K562 (cell line): ENCODE data around the gene SMAD3.
"Not testable (repeated sequence)": the region's sequence is repeated elsewhere in the genome, so short reads cannot be mapped to it uniquely, and the experiment has no call there.

ENCODE experiments used
- AFF4 ChIP-seq: sonication (generic); formaldehyde crosslinking; IDR thresholded peaks from 2 replicates; pipeline ENCODE4 v1.8.0; 2023; ENCODE audit warnings: mild to moderate bottlenecking, missing genetic modification reagents
- CEBPB ChIP-seq: fragments of 450-650 bp; IDR thresholded peaks from 2 replicates; pipeline ENCODE4 v1.6.1; 2016; ENCODE audit warnings: missing genetic modification characterization, missing compliant biosample characterization
- CHD4 ChIP-seq: fragments of 200-600 bp; sonication (generic); IDR thresholded peaks from 3 replicates; pipeline ENCODE4 v1.6.1; 2012; ENCODE audit warnings: low read depth, mild to moderate bottlenecking, mixed read lengths, low read length, inconsistent platforms; ENCODE audit not compliant: insufficient read depth, insufficient replicate concordance, poor library complexity, severe bottlenecking
- EP300 ChIP-seq: IDR thresholded peaks from 2 replicates; pipeline ENCODE4 v1.6.1; 2012; ENCODE audit warnings: low read length, improper control_type of control experiment
- FOXM1 ChIP-seq, 2 experiments: fragments of 450-650 bp in 1 of 2; sonication (generic) in 1 of 2; formaldehyde crosslinking in 1 of 2; IDR thresholded peaks; 2 replicates each; pipeline versions ENCODE4 v1.6.1 to v1.9.0; 2017 to 2022; ENCODE audit warnings: low read depth in 2 of 2, mild to moderate bottlenecking in 2 of 2, missing genetic modification reagents in 1 of 2, moderate library complexity in 1 of 2
- GABPA ChIP-seq: fragments of 200-800 bp; sonication (Bioruptor generic); conservative IDR thresholded peaks from 2 replicates; pipeline ENCODE4 v1.6.1; 2016; ENCODE audit warnings: low read depth, missing genetic modification characterization, missing compliant biosample characterization
- JUN ChIP-seq, 2 experiments: sonication (generic) in 1 of 2; formaldehyde crosslinking in 1 of 2; IDR thresholded peaks; 2 replicates each; pipeline versions ENCODE4 v1.6.1 to v1.8.0; 2012 to 2022; ENCODE audit warnings: borderline replicate concordance in 2 of 2, mild to moderate bottlenecking in 2 of 2, improper control_type of control experiment in 1 of 2, low read depth in 1 of 2, low read length in 1 of 2, missing genetic modification reagents in 1 of 2
- MEIS2 ChIP-seq: fragments of 450-650 bp; IDR thresholded peaks from 2 replicates; pipeline ENCODE4 v1.6.1; 2014; ENCODE audit warnings: mild to moderate bottlenecking; ENCODE audit not compliant: partially characterized antibody
- POLR2AphosphoS5 ChIP-seq: IDR thresholded peaks from 2 replicates; pipeline ENCODE4 v1.6.1; 2011; ENCODE audit warnings: mild to moderate bottlenecking, low read depth, low read length, moderate library complexity; ENCODE audit not compliant: control insufficient read depth, insufficient read depth
- ZNF518B ChIP-seq: fragments of 250-450 bp; sonication (Bioruptor Pico); IDR thresholded peaks from 2 replicates; pipeline ENCODE4 v1.5.0; 2021; ENCODE audit warnings: mild to moderate bottlenecking, moderate library complexity
- ZSCAN32 ChIP-seq: fragments of 450-650 bp; formaldehyde crosslinking; IDR thresholded peaks from 2 replicates; pipeline ENCODE4 v1.4.0; 2020; ENCODE audit warnings: mild to moderate bottlenecking, moderate library complexity
- TF ChIP-seq, protein P1 (sequence below), 3 experiments: IDR thresholded peaks in 2 of 3; conservative IDR thresholded peaks in 1 of 3; 2 replicates each; pipeline ENCODE4 v1.5.1; 2011 to 2012; ENCODE audit warnings: low read length in 3 of 3, mild to moderate bottlenecking in 3 of 3, control low read depth in 2 of 3, improper control_type of control experiment in 1 of 3, inconsistent platforms in 1 of 3, low read depth in 1 of 3, mixed read lengths in 1 of 3, moderate library complexity in 1 of 3; ENCODE audit not compliant: insufficient read depth in 2 of 3

DNA sequence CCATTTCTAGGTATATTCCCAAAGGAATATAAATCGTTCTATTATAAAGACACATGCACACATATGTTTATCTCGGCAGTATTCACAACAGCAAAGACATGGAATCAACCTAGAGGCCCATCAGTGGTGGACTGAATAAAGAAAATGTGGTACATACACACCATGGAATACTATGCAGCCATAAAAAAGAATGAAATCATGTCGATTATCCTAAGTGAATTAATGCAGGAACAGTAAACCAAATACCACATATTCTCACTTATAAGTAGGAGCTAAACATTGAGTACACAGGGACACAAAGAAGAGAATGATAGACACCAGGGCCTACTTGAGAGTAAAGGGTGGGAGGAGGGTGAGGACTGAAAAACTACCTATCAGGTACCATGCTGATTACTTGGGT is 37.0 kb upstream of the SMAD3 start:
- not testable (repeated sequence) for TF ChIP-seq CHD4; ZSCAN32; JUN (IDR thresholded peaks at IDR 0.05; ENCODE audit: borderline replicate concordance, low read depth, low read length); JUN (CRISPR knock-in tag; IDR thresholded peaks at IDR 0.05; ENCODE audit: borderline replicate concordance); EP300; GABPA (tag); MEIS2; POLR2AphosphoS5; AFF4 (CRISPR knock-in tag); ZNF518B (CRISPR knock-in tag); FOXM1 (IDR thresholded peaks at IDR 0.05; ENCODE audit: low read depth); FOXM1 (CRISPR knock-in tag; IDR thresholded peaks at IDR 0.05; ENCODE audit: low read depth); CEBPB (tag)
- TF ChIP-seq, protein P1, sequence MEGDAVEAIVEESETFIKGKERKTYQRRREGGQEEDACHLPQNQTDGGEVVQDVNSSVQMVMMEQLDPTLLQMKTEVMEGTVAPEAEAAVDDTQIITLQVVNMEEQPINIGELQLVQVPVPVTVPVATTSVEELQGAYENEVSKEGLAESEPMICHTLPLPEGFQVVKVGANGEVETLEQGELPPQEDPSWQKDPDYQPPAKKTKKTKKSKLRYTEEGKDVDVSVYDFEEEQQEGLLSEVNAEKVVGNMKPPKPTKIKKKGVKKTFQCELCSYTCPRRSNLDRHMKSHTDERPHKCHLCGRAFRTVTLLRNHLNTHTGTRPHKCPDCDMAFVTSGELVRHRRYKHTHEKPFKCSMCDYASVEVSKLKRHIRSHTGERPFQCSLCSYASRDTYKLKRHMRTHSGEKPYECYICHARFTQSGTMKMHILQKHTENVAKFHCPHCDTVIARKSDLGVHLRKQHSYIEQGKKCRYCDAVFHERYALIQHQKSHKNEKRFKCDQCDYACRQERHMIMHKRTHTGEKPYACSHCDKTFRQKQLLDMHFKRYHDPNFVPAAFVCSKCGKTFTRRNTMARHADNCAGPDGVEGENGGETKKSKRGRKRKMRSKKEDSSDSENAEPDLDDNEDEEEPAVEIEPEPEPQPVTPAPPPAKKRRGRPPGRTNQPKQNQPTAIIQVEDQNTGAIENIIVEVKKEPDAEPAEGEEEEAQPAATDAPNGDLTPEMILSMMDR (IDR thresholded peaks at IDR 0.05 in 2 of 3, conservative IDR thresholded peaks at IDR 0.05 in 1 of 3; ENCODE audit: insufficient read depth in 2 of 3, low read depth in 1 of 3, low read length in 3 of 3): not testable (repeated sequence)
